GM12891 (cell line): ENCODE data around the gene VMP1.

Source experiments
- PAX5 ChIP-seq: IDR thresholded peaks from 2 replicates; pipeline ENCODE4 v1.6.1; 2011; ENCODE audit warnings: low read length, moderate library complexity, mild to moderate bottlenecking; ENCODE audit not compliant: insufficient read depth, severe bottlenecking
- POLR2A ChIP-seq: IDR thresholded peaks from 2 replicates; pipeline ENCODE4 v1.6.1; 2011; ENCODE audit warnings: low read depth, low read length, control low read depth
- POLR2AphosphoS5 ChIP-seq: IDR thresholded peaks from 2 replicates; pipeline ENCODE4 v1.6.1; 2011; ENCODE audit warnings: low read depth, low read length, control low read depth
- TAF1 ChIP-seq: IDR thresholded peaks from 2 replicates; pipeline ENCODE4 v1.6.1; 2011; ENCODE audit warnings: low read depth, low read length, control low read depth

DNA sequence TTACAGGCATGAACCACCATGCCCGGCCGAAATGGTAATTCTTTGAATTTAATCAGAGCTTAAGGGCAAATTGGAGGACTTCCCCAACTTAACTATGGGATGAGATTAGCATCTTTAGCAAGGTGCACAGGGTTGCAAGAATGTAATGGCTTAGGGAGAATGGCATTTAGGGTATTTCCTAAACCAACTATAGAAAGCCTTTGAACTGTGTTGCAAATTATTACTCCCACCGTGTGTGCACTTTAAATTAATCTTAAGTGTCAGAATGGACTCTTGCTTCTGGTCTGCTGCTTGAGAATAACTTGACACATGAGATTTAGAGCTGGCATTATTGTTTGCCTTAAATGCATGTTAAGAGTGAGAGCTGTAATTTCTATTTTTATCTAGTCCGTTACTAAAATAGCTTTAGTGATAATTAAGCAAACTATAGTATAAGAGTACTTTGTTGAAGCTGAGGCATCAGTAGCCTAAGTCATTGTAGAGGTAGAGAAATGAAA, 125.5 kb downstream of the VMP1 start:
- TF ChIP-seq PAX5 (no peak), POLR2AphosphoS5 (no peak), TAF1 (no peak), POLR2A (no peak)
